Astrocyte of the cerebellum (primary cell): Measurements from ENCODE around the gene ZBTB37.

ENCODE experiments used
- DNase-seq: peaks from one replicate; pipeline ENCODE4 v3.0.0-alpha.2; 2011; ENCODE audit warnings: low read depth
- H3K4me3 ChIP-seq: 2 replicates; pipeline ENCODE4 v1.5.1; 2011; ENCODE audit warnings: mild to moderate bottlenecking, low read depth, low read length, moderate library complexity
- CTCF ChIP-seq: IDR thresholded peaks from 2 replicates; pipeline ENCODE4 v1.5.1; 2012; ENCODE audit warnings: low read length, low read depth, moderate library complexity, mild to moderate bottlenecking; ENCODE audit errors: missing control alignments
- in situ Hi-C: cut with HindIII; loops from 2 replicates; pipeline ENCODE4 v1.10.0; 2017; ENCODE audit warnings: low sequenced_read_pairs

The ZBTB37 gene

GRCh38 chr1:173887627-173888026, 19.4 kb downstream of the ZBTB37 start:
- in situ Hi-C loops, result no loop called here
- DNase-seq, result no peak
- H3K4me3 ChIP-seq, result no peak overlapping the region
- TF ChIP-seq CTCF, result no peak

GRCh38 chr1:173888749-173889148, 20.6 kb downstream of the ZBTB37 start:
- in situ Hi-C loops, result no loop called here
- no peak for DNase-seq
- TF ChIP-seq CTCF, result no peak
- H3K4me3 ChIP-seq, result no peak overlapping the region

GRCh38 chr1:173889885-173890284, 21.7 kb downstream of the ZBTB37 start:
- no peak overlapping the region for H3K4me3 ChIP-seq
- DNase-seq, result no peak
- in situ Hi-C loops, result no loop called here
- no peak for TF ChIP-seq CTCF

- no peak for DNase-seq
- H3K4me3 ChIP-seq, result no peak overlapping the region
- in situ Hi-C loops, result no loop called here
Measured at GRCh38 chr1:173893611-173894010, 25.4 kb downstream of the ZBTB37 start.

GRCh38 chr1:173894189-173894588, 26.0 kb downstream of the ZBTB37 start:
- no peak for TF ChIP-seq CTCF
- no peak overlapping the region for H3K4me3 ChIP-seq
- in situ Hi-C loops, result no loop called here

More at GRCh38 chr1:173893611-173894010, 25.4 kb downstream of the ZBTB37 start:
- no peak for TF ChIP-seq CTCF

GRCh38 chr1:173900427-173900826, 32.2 kb downstream of the ZBTB37 start:
- DNase-seq, result no peak
- no peak overlapping the region for H3K4me3 ChIP-seq
- no peak for TF ChIP-seq CTCF
- in situ Hi-C loops, result no loop called here

More at GRCh38 chr1:173894189-173894588, 26.0 kb downstream of the ZBTB37 start:
- DNase-seq, result no peak

- TF ChIP-seq CTCF, result no peak
- in situ Hi-C loops, result no loop called here
Measured at GRCh38 chr1:173900992-173901391, 32.8 kb downstream of the ZBTB37 start.

More at GRCh38 chr1:173900992-173901391, 32.8 kb downstream of the ZBTB37 start:
- DNase-seq, result no peak
- no peak overlapping the region for H3K4me3 ChIP-seq
